ENCODE results near the gene BMPR1A.

Gene BMPR1A

DNA sequence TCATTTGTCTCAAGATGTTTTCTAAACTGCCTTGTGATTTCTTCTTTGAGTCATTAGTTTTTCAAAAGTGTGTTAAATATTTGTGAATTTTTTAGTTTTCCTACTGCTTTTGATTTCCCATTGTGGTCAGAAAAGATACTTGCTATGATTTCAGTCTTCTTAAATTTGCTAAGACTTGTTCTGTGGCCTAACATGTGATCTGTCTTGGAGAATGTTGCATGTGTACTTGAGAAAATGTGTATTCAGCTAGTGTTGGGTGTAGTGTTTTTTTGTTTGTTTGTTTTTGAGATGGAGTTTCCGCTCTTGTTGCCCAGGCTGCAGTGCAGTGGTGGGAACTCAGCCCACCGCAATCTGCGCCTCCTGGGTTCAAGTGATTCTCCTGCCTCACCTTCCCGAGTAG, 28.6 kb downstream of the BMPR1A start:
- Histone ChIP-seq H3K36me3 (no peaks in the 10 kb centered on the region), H3K4me2 (no peak overlapping the region), H4K20me1 (no peaks in the 10 kb centered on the region), H3K27ac (no peak overlapping the region), H3K27me3 (no peaks in the 10 kb centered on the region), H3K9ac (no peak overlapping the region), H3K4me3 (no peak overlapping the region), H3K9me3 (replicated peaks in 1 of 11) (peaks cover 7 to 31% (median 14%) of the 10 kb centered on the region in 11 experiments; a peak in 20 of 22 replicates), H3K4me1 (peaks cover 0 to 12% (median 0%) of the 10 kb centered on the region in 10 experiments; a peak in 3 of 20 replicates)
- TF ChIP-seq Cebpa-rat (IDR thresholded peaks at IDR 0.05): no peak

DNA sequence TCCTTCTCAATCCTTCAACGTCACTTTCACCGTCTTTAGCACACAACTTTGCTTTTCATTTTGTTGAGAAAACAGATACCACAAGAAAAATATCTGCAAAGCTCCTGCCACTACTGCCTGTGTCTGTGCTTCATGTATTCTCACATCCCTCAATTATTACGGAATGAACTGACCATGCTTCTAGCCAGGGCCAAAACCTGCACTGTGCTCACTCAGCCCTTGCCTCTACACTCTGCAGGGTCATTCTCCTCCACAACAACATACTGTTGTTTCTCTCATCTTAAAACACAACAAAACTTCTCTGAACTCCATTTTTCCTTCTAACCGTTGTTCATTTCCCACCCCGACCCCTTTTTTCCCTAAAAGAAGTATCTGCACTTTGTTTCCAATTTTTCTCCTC, 29.5 kb downstream of the BMPR1A start:
- TF ChIP-seq Cebpa-rat (IDR thresholded peaks at IDR 0.05): no peak
- Histone ChIP-seq H3K4me3 (no peak overlapping the region), H3K27ac (no peak overlapping the region), H3K9me3 (replicated peaks in 1 of 11) (peaks cover 7 to 31% (median 11%) of the 10 kb centered on the region in 11 experiments; a peak in 20 of 22 replicates), H3K4me1 (peaks cover 0 to 12% (median 0%) of the 10 kb centered on the region in 10 experiments; a peak in 3 of 20 replicates), H3K36me3 (no peaks in the 10 kb centered on the region), H3K27me3 (no peaks in the 10 kb centered on the region), H3K4me2 (no peak overlapping the region), H3K9ac (no peak overlapping the region), H4K20me1 (no peaks in the 10 kb centered on the region)

GRCh38 chr10:86786368-86786767, 29.9 kb downstream of the BMPR1A start:
- Histone ChIP-seq H3K4me2 (no peak overlapping the region), H3K27ac (no peak overlapping the region), H3K9ac (no peak overlapping the region), H3K4me3 (no peak overlapping the region), H3K36me3 (no peaks in the 10 kb centered on the region), H3K9me3 (replicated peaks in 1 of 11) (peaks cover 7 to 31% (median 11%) of the 10 kb centered on the region in 11 experiments; a peak in 20 of 22 replicates), H3K4me1 (peaks cover 0 to 12% (median 0%) of the 10 kb centered on the region in 10 experiments; a peak in 3 of 20 replicates), H3K27me3 (no peaks in the 10 kb centered on the region), H4K20me1 (no peaks in the 10 kb centered on the region)
- TF ChIP-seq Cebpa-rat (IDR thresholded peaks at IDR 0.05): no peak

DNA sequence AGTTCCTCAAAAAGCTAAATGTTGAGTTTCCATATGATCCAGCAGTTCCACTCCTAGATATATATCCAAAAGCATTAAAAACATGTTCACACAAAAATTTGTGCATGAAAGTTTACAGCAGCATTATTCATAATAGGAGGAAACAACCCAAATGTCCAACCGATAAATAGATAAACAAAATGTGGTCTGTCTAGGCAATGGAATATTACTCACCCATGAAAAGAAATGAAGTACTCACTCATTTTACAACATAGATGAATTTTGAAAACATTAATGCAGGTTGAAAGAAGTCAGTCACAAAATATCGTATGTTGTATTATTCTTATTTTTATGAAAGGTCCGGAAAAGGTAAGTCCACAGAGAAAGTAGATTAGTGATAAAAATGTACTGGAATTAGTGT, 34.0 kb downstream of the BMPR1A start:
- Histone ChIP-seq H3K36me3 (no peaks in the 10 kb centered on the region; a peak in 1 of 22 replicates), H3K27me3 (no peaks in the 10 kb centered on the region), H3K4me2 (no peak overlapping the region), H3K9ac (no peak overlapping the region), H3K4me1 (no peaks in the 10 kb centered on the region), H3K27ac (no peak overlapping the region), H3K9me3 (replicated peaks in 1 of 11) (peaks cover 6 to 18% (median 10%) of the 10 kb centered on the region in 11 experiments; a peak in 20 of 22 replicates), H4K20me1 (no peaks in the 10 kb centered on the region), H3K4me3 (no peak overlapping the region)
- TF ChIP-seq Cebpa-rat (IDR thresholded peaks at IDR 0.05): no peak

GRCh38 chr10:86792461-86793167, 36.2 kb downstream of the BMPR1A start:
- H3K36me3 ChIP-seq: no peaks in the 10 kb centered on the region; a peak in 1 of 22 replicates
- no peak overlapping the region for H3K4me3 ChIP-seq
- peaks cover 4 to 13% (median 7%) of the 10 kb centered on the region in 11 experiments; a peak in 20 of 22 replicates for H3K9me3 ChIP-seq (replicated peaks in 1 of 11)
- H4K20me1 ChIP-seq: no peaks in the 10 kb centered on the region
- no peaks in the 10 kb centered on the region for H3K4me1 ChIP-seq
- H3K27ac ChIP-seq: no peak overlapping the region
- H3K27me3 ChIP-seq: no peaks in the 10 kb centered on the region
- TF ChIP-seq Cebpa-rat (IDR thresholded peaks at IDR 0.05): no peak
- H3K4me2 ChIP-seq: no peak overlapping the region
- H3K9ac ChIP-seq: no peak overlapping the region

- Histone ChIP-seq H3K9ac (no peak overlapping the region), H3K4me1 (no peaks in the 10 kb centered on the region), H3K9me3 (replicated peaks in 1 of 11) (peaks cover 0 to 2% (median 0%) of the 10 kb centered on the region in 11 experiments; a peak in 2 of 22 replicates), H3K4me3 (no peak overlapping the region), H3K27ac (no peak overlapping the region), H4K20me1 (no peaks in the 10 kb centered on the region), H3K27me3 (no peaks in the 10 kb centered on the region), H3K4me2 (no peak overlapping the region), H3K36me3 (no peaks in the 10 kb centered on the region; a peak in 1 of 22 replicates)
- TF ChIP-seq Cebpa-rat (IDR thresholded peaks at IDR 0.05): no peak
Observed at GRCh38 chr10:86793696-86794095, 37.3 kb downstream of the BMPR1A start.

DNA sequence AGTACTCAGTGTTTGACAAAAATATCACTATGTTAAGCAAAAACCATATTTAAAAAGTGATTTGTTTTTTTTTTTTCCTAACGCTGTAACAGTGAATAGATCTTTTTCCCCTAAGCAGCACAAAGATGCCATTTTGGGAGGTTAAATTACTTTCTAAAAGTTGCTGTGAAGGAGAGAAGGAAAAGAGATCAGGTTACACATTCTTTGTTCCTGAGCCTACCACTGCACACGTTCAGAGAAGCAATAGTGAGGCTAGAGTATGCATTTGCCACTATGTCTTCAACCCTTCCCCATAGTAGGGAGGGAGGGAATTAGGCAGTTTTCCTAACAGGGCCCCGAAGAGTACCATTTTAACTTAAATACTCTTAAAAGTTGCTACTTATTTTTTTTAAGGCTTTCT, 38.9 kb downstream of the BMPR1A start:
- Histone ChIP-seq H3K4me2 (no peak overlapping the region), H3K27ac (no peak overlapping the region), H3K4me1 (peaks cover 0 to 6% (median 0%) of the 10 kb centered on the region in 10 experiments; a peak in 2 of 20 replicates), H4K20me1 (no peaks in the 10 kb centered on the region), H3K36me3 (no peaks in the 10 kb centered on the region; a peak in 1 of 22 replicates), H3K4me3 (no peak overlapping the region), H3K9ac (no peak overlapping the region), H3K9me3 (replicated peaks in 1 of 11) (no peaks in the 10 kb centered on the region), H3K27me3 (no peaks in the 10 kb centered on the region)
- TF ChIP-seq Cebpa-rat (IDR thresholded peaks at IDR 0.05): no peak

- Histone ChIP-seq H3K9me3 (replicated peaks in 1 of 11) (no peaks in the 10 kb centered on the region), H4K20me1 (no peaks in the 10 kb centered on the region), H3K4me1 (peaks cover 0 to 6% (median 0%) of the 10 kb centered on the region in 10 experiments; a peak in 2 of 20 replicates), H3K9ac (no peak overlapping the region), H3K27ac (no peak overlapping the region), H3K36me3 (no peaks in the 10 kb centered on the region; a peak in 1 of 22 replicates), H3K27me3 (no peaks in the 10 kb centered on the region), H3K4me2 (no peak overlapping the region), H3K4me3 (no peak overlapping the region)
- no peak for TF ChIP-seq Cebpa-rat (IDR thresholded peaks at IDR 0.05)
Observed at GRCh38 chr10:86798025-86798424, 41.6 kb downstream of the BMPR1A start.

DNA sequence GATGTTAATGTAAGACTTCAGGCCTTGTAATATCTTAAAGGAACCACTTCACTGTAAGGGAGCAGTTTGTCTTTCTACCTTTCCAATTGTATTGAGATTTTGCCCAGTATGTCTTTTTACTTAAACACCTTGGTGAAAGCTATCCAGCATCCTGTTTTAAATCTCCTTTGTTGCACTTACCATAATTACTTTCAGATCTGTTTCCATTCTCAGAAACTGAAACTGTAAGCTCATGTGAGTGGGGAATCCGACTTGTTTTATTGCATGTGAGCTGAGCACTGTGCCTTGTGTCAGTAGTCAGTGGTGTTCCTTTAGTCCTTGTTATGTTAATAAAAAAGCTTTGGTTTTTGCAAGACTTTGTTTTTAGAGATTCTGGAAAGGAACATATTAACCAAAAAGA, 42.2 kb downstream of the BMPR1A start:
- no peaks in the 10 kb centered on the region for H3K9me3 ChIP-seq (replicated peaks in 1 of 11)
- H3K27ac ChIP-seq: no peak overlapping the region
- no peak overlapping the region for H3K4me3 ChIP-seq
- no peak overlapping the region for H3K4me2 ChIP-seq
- no peaks in the 10 kb centered on the region; a peak in 1 of 22 replicates for H3K36me3 ChIP-seq
- peaks cover 0 to 6% (median 0%) of the 10 kb centered on the region in 10 experiments; a peak in 2 of 20 replicates for H3K4me1 ChIP-seq
- H3K27me3 ChIP-seq: no peaks in the 10 kb centered on the region
- H4K20me1 ChIP-seq: no peaks in the 10 kb centered on the region
- H3K9ac ChIP-seq: no peak overlapping the region
- TF ChIP-seq Cebpa-rat (IDR thresholded peaks at IDR 0.05): no peak
